Ishikawa (cell line): ENCODE results near the gene SERP2.

Experiments
- CEBPB ChIP-seq: IDR thresholded peaks from 2 replicates; pipeline ENCODE4 v1.6.1; 2012
- CREB1 ChIP-seq: IDR thresholded peaks from 2 replicates; pipeline ENCODE4 v1.6.1; 2012; ENCODE audit warnings: low read depth
- EGR1 ChIP-seq: IDR thresholded peaks from 2 replicates; pipeline ENCODE4 v1.6.1; 2012
- EP300 ChIP-seq: IDR thresholded peaks from 2 replicates; pipeline ENCODE4 v1.6.1; 2012; ENCODE audit warnings: borderline replicate concordance
- FOXM1 ChIP-seq: IDR thresholded peaks from 2 replicates; pipeline ENCODE4 v1.6.1; 2012; ENCODE audit warnings: low read depth, borderline replicate concordance
- MAX ChIP-seq: IDR thresholded peaks from 2 replicates; pipeline ENCODE4 v1.6.1; 2012
- NFIC ChIP-seq: IDR thresholded peaks from 2 replicates; pipeline ENCODE4 v1.6.1; 2012
- RAD21 ChIP-seq: IDR thresholded peaks from 2 replicates; pipeline ENCODE4 v1.6.1; 2012; ENCODE audit warnings: low read depth
- REST ChIP-seq: IDR thresholded peaks from 2 replicates; pipeline ENCODE4 v1.6.1; 2012; ENCODE audit warnings: low read depth, mild to moderate bottlenecking
- TAF1 ChIP-seq: IDR thresholded peaks from 2 replicates; pipeline ENCODE4 v1.6.1; 2012; ENCODE audit warnings: low read depth, mild to moderate bottlenecking
- TCF12 ChIP-seq: IDR thresholded peaks from 2 replicates; pipeline ENCODE4 v1.6.1; 2012; ENCODE audit warnings: low read depth
- TEAD4 ChIP-seq: IDR thresholded peaks from 2 replicates; pipeline ENCODE4 v1.6.1; 2012
- USF1 ChIP-seq: IDR thresholded peaks from 2 replicates; pipeline ENCODE4 v1.6.1; 2012
- YY1 ChIP-seq: IDR thresholded peaks from 2 replicates; pipeline ENCODE4 v1.6.1; 2012; ENCODE audit warnings: low read depth
- ZBTB7A ChIP-seq: IDR thresholded peaks from 2 replicates; pipeline ENCODE4 v1.6.1; 2012; ENCODE audit warnings: low read depth

The SERP2 gene

GRCh38 chr13:44400736-44401135 is 27.1 kb downstream of the SERP2 start:
- TF ChIP-seq TAF1: no peak
- no peak for TF ChIP-seq USF1
- no peak for TF ChIP-seq NFIC
- no peak for TF ChIP-seq MAX
- TF ChIP-seq YY1: no peak
- TF ChIP-seq TEAD4: no peak
- TF ChIP-seq EP300: no peak
- no peak for TF ChIP-seq RAD21

- TF ChIP-seq EP300 (no peak), ZBTB7A (no peak), TCF12 (no peak), CEBPB (no peak)
These were observed 28.0 kb downstream of the SERP2 start for GRCh38 chr13:44401577-44401976.

GRCh38 chr13:44402899-44403445 is 29.3 kb downstream of the SERP2 start:
- TF ChIP-seq USF1: no peak
- TF ChIP-seq TCF12: no peak
- TF ChIP-seq EGR1: no peak

GRCh38 chr13:44403461-44404056 is 29.9 kb downstream of the SERP2 start:
- TF ChIP-seq NFIC (peak; percentile 34; the same call in 1 of the 2 replicates), CREB1 (no peak), YY1 (no peak)

GRCh38 chr13:44404261-44405132 is 30.9 kb downstream of the SERP2 start:
- TF ChIP-seq EP300: no peak
- TF ChIP-seq MAX: no peak
- TF ChIP-seq RAD21: no peak
- TF ChIP-seq USF1: no peak
- no peak for TF ChIP-seq ZBTB7A
- TF ChIP-seq EGR1: no peak
- no peak for TF ChIP-seq YY1
- no peak for TF ChIP-seq NFIC
- TF ChIP-seq TEAD4: no peak
- no peak for TF ChIP-seq CEBPB
- no peak for TF ChIP-seq TCF12
- TF ChIP-seq TAF1: no peak
- TF ChIP-seq REST: no peak
- TF ChIP-seq CREB1: no peak
- no peak for TF ChIP-seq FOXM1

GRCh38 chr13:44406617-44407016 is 33.0 kb downstream of the SERP2 start:
- TF ChIP-seq USF1 (no peak), TAF1 (no peak)

- TF ChIP-seq USF1 (no peak), NFIC (0 out of 2 replicates have a peak, but pooled peaks have one; percentile 35)
These were observed 33.8 kb downstream of the SERP2 start for GRCh38 chr13:44407379-44407778.
